GM21390 (cell line): ENCODE results near the gene KLF3.
"Not testable (repeated sequence)": the region's sequence is repeated elsewhere in the genome, so short reads cannot be mapped to it uniquely, and the experiment has no call there.

Experiments
- ATAC-seq: cut with Tn5 transposase; IDR thresholded peaks from one replicate; pipeline ENCODE4 v1.9.1; 2021; ENCODE audit not compliant: unreplicated experiment

The KLF3 gene

DNA sequence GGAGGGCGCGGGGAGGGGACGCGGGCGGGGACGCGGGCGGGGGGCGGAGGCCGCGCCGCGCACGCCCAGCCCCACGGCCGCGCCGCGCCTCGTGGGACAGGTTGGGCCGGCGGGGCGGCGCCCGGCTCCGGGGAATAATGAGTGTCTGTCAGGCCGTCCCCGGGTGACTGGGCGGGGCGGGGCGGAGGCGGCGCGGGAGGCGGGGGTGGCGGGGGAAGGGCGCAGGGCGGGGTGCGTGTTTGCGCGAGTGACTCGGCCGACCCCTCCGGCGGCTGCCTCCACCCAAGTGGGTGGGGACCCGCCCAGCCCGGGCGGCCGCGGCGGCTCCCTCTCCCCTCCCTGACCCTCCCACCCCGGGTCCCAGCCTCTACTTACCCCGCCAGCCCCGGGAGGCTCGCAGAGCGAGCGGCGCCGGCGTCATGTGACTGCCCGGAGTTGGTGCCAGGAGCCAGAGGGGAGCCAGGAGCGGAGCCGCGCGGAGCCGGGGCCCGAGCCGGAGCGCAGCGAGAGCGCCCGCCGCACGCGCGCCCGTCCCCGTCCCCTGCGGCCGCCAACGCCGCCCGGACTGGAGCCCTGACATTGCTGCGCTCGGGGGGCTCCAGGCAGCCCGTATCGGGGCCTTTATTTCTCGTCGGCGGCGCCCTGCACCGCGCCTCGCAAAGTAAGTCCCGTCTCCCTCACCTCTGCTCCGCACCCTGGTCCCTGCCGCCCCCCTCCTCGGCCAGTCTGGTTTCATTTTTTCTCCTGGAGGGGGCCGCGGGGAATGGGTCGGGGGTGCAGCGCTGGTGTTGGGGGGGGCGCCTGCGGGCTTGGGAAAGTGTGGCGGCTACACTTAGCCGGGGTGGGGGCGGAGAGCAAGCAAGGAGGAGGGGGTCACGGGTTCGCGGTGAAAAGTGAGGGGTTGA lies at the start of gene KLF3:
TSS of gene KLF3 (plus strand) at position 399 of the 905 bp plus-strand sequence. CDS start 16,427 bp downstream, outside the sequence.
- ATAC-seq = peak; percentile 69

DNA sequence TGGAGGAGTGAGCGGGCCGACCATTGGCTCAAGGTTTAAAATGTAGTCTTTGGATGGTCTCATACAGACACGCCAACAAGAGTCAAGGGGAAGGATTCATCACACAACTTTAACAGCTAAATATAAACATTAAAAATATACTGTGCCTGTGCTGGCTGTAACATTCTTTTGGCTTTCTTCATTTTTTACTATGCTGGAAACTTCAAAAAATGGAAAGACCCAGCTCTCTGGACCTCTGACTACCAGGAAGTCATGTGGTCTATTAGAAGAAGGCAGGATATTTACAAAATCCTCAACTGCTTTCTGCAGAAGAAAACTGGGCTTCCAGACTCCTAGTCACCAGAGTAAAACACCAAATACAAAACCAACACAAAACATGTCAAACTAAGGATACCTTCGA lies 49.8 kb upstream of the KLF3 start:
- ATAC-seq = no peak

DNA sequence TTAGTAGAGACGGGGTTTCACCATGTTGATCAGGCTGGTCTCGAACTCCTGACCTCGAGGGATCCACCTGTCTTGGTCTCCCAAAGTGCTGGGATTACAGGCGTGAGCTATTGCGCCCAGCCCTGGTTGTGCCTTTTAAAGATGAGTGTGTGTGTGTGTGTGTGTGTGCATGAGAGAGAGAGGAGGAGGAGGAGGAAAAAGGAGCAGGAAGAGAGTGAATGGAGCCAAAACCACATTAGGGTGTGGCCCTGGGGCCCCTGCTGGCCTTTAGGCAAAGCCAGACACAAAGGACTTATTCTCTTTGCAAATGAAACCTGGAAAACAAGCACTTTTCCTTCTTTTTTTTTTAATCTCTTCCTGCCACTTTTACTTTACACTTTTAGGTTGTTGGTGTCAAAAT lies 48.2 kb upstream of the KLF3 start:
- no peak for ATAC-seq

- no peak for ATAC-seq
Measured at GRCh38 chr4:38618505-38618904, 45.5 kb upstream of the KLF3 start.

- no peak for ATAC-seq
Measured at GRCh38 chr4:38619316-38619715, 44.7 kb upstream of the KLF3 start.

- no peak for ATAC-seq
Measured at GRCh38 chr4:38620065-38620464, 43.9 kb upstream of the KLF3 start.

DNA sequence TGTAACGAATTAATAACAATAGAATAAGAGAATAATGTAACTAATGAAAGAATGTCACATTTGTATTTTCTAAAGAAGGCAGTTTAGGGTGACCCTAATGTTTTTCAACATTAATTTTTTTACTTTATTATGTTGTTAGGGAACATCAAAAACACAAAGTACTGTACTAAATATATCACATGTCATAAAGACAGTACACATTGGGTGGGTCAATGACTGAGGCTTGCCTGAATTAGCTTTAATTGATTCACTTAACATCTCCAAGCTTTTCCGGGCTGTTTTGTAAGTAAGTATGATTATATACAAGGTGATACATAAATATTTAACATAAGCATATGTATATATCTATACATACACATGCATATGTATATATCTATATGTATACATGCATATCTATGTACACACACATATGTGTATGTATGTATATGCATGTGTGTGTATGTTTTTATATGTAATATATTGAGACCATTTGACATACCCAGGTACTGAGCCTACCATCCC lies 43.4 kb upstream of the KLF3 start:
- ATAC-seq = no peak

DNA sequence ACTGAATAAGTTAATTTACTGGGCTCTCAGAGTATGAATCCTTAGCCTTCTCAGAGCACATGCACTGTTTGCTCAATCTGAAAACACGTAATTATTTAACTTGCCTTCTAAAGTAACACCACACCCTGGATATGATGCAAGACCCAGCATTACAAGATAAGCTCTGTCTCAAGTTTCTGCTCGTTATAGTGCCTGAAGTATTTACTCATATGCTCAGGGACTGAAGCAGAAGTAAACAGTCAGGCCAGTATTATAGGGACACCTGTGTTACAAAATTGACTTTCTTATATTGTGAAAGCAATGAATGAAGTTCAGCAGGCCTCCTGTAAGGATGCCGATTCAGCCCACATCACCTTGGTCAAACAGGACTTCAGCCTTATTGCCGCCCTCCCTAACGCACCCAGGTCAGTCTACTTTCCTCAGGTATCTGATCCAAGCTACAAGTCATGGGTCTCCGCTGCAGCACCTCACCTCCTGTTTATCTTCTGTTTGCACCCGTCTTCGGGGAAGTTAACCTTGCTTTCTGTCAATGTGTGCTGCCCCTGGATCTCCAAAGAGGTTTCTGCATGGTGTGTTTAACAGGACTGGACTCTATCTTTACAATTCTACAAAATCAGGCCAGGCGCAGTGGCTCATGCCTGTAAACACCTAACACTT lies 42.8 kb upstream of the KLF3 start:
- ATAC-seq = no peak

GRCh38 chr4:38621831-38622230 lies 42.2 kb upstream of the KLF3 start:
- ATAC-seq = no peak

GRCh38 chr4:38622340-38622739 lies 41.7 kb upstream of the KLF3 start:
- ATAC-seq = not testable (repeated sequence)

DNA sequence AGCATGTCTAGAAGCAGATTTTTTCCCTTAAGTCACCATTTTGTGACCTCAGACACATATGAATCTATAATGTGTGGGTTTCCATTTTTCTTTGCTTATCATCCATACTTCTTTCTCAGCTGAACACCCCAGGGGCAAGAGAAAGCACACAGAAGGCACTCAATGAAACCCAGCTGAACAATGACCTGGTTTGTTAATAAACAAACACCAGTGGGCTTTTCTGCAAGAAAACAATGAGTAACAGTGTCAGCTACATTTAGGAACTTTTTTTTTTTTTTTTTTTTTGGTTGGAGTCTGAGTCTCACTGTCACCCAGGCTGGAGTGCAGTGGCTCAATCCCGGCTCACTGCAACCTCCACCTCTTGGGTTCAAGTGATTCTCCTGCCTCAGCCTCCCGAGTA lies 40.7 kb upstream of the KLF3 start:
- ATAC-seq = no peak

- no peak for ATAC-seq
Measured at GRCh38 chr4:38624311-38624710, 39.7 kb upstream of the KLF3 start.

GRCh38 chr4:38625508-38625907 lies 38.5 kb upstream of the KLF3 start:
- ATAC-seq = no peak

DNA sequence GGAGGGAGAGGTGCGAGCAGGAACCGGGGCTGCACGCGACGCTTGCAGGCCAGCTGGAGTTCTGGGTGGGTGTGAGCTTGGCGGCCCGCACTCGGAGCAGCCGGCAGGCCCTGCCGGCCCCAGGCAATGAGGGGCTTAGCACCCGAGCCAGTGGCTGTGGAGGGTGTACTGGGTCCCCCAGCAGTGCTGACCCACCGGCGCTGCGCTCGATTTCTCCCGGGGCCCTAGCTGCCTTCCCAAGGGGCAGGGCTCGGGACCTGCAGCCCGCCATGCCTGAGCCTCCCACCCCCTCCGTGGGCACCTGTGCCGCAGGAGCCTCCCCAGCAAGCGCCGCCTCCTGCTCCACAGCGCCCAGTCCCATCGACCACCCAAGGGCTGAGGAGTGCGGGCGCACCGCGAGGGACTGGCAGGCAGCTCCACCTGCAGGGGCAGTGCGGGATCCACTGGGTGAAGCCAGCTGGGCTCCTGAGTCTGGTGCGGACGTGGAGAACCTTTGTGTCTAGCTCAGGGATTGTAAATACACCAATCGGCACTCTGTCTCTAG lies 37.0 kb upstream of the KLF3 start:
- not testable (repeated sequence) for ATAC-seq

GRCh38 chr4:38630519-38630918 lies 33.5 kb upstream of the KLF3 start:
- ATAC-seq = no peak

DNA sequence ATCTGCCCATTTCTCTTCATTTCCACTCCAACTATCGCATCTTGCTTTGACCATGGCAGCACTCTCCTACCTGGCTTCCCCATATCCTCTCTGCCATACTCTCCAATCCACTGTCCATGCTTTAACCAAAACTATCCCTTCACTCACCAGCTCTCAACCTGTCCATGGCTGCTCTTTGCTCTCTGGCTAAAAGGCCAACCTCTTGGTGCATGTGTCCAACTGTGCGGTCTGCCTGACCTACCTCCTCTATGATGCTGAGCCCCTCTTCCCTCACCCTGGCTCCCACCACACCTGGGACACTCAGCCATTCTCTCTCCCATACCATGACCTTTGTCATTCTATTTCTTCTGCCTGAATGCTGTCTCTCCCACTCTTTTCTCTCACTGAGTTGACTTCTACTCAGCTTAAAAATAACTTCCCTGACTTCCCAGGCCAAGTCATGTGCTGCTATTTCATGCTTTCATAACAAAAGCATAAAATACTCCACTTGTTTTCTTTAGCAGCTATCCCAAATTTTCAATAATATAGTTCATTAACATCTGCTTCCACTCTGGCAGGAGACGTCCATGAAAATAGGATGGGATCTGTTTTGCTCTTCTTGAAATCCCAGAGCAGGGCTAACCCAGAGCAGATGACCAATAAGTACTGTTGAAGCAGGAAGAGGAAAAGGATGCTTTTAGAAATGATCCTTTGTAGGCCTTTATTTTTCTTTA lies 29.8 kb upstream of the KLF3 start:
- ATAC-seq = no peak

DNA sequence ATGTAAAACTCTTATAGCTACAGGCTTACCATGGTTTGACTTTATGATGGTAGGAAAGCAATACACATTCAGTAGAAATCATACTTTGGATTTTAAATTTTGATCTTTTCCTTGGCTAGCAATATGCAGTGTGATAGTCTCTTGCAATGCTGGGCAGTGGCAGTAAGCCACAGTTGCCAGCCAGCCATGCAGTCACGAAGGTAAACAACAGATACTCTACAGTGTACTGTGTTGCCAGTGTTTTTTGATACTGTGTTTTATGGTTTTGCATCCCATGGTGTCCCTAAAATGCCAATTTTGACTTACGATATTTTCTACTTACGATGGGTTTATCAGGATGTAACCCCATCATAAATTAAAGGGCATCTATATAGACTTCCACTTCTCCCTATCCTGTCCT lies 24.8 kb upstream of the KLF3 start:
- no peak for ATAC-seq

- no peak for ATAC-seq
Measured at GRCh38 chr4:38641811-38642210, 22.2 kb upstream of the KLF3 start.

- ATAC-seq = no peak
Measured at GRCh38 chr4:38644201-38644600, 19.8 kb upstream of the KLF3 start.

DNA sequence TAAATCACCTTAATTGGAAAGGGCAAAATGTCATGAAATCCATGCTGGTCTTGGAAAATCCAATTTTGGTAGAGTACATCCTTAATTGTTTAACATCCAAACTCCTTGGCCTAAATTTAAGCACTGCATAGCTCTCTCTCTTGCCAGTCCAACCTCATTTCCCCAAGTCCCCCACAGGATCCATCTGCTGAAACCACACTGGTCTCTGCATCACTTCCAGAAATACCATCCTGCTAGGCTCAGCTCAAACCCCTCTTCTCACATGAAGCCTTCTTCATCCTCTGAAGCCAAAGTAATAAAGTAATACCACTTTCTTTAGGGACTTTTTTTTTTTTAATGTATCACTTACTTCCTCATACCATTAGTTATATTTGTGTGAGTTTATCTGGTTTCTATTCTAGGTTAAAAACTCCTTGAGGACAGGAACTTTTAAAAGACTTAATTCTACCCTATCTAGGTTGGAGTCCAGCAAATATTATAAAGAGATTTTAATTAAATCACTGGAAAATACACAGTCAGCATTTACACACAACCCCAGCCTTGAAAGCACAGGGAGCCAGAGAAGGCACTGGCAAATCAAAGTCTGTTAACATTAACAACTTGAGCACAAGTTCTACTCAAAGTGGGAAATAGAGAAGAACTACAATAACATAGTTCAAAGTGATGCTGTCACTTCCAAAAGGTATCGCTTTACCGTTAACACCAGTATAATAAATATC lies 16.7 kb upstream of the KLF3 start:
- ATAC-seq = no peak

GRCh38 chr4:38650133-38650532 lies 13.9 kb upstream of the KLF3 start:
- no peak for ATAC-seq
